Rectal smooth muscle tissue (tissue), 1 donor: ENCODE results near the gene EIF4E2.
"Not testable (repeated sequence)": the region's sequence is repeated elsewhere in the genome, so short reads cannot be mapped to it uniquely, and the experiment has no call there.

Experiments
- H3K27ac ChIP-seq: one replicate; pipeline ENCODE4 v1.7.0; 2013; ENCODE audit warnings: low read depth, low read length, inconsistent platforms
- H3K27me3 ChIP-seq: one replicate; pipeline ENCODE4 v1.7.0; 2013; ENCODE audit warnings: low read length; ENCODE audit not compliant: control insufficient read depth, insufficient read depth
- H3K36me3 ChIP-seq: one replicate; pipeline ENCODE4 v1.7.0; 2013; ENCODE audit warnings: low read length; ENCODE audit not compliant: control insufficient read depth, insufficient read depth
- H3K4me1 ChIP-seq: one replicate; pipeline ENCODE4 v1.7.0; 2013; ENCODE audit warnings: low read length; ENCODE audit not compliant: control insufficient read depth, insufficient read depth
- H3K4me3 ChIP-seq: one replicate; pipeline ENCODE4 v1.7.0; 2013; ENCODE audit warnings: low read length
- H3K9ac ChIP-seq: one replicate; pipeline ENCODE4 v1.7.0; 2013; ENCODE audit warnings: low read length

Gene EIF4E2

DNA sequence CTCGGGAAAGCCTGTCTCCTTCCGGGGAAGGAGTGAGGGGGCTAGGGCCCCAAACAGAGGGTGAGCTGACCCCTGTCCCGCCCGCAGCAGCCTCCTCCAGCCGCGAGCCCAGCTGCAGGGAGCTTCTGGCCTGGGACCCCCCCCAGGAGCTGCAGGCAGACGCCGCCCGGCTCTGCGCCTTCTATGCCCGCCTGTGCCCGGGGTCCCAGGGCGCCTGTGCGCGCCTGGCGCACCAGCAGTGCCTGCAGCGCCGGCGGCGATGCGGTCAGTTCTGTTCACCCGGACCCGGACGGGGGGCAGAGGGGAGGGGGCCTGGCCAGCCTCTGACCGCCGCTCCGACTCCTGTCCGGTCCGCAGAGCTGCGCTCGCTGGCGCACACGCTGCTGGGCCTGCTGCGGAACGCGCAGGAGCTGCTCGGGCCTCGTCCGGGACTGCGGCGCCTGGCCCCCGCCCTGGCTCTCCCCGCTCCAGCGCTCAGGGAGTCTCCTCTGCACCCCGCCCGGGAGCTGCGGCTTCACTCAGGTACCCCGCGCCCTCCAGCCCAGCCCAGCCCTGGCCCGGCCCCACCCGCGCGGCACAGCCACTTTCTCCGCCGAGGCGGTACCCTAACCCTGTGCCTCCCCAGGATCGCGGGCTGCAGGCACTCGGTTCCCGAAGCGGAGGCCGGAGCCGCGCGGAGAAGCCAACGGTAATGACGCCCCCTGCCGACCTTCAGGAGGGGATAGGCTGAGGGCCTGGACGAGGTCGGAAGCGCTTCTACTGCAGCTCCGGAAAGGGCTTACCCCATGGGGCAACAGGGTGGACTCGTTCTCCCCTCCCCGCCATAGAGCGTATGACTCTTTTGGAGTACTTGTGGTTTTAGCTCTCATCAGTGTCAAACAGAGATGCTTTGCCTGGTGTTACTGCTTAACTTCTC is 26.5 kb upstream of the EIF4E2 start:
- Histone ChIP-seq H3K36me3 (no peaks in the 10 kb centered on the region), H3K9ac (no peak overlapping the region), H3K4me3 (no peak overlapping the region), H3K27ac (no peak overlapping the region), H3K27me3 (peaks cover 32% of the 10 kb centered on the region), H3K4me1 (no peaks in the 10 kb centered on the region)

DNA sequence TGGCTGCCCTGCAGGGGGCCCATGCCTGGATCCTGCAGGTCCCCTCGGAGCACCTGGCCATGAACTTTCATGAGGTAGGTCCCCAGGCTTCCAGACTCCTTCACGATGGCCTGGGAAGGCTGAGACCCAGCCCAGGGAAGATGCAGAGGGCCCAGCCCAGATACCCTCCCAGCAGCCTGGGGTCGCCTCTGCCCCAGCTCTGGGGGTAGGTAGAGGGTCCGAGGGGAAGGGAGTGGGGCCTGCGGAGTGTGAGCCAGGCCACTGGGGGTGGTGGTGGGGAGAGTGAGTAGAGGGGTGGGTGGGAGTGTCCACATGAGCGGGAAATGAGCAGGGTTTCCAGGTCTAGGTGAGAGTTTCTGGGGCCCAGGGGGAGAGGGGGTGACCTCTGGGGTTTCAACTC is 25.7 kb upstream of the EIF4E2 start:
- H3K27me3 ChIP-seq: peaks cover 35% of the 10 kb centered on the region
- H3K36me3 ChIP-seq: no peaks in the 10 kb centered on the region
- no peak overlapping the region for H3K27ac ChIP-seq
- H3K9ac ChIP-seq: no peak overlapping the region
- H3K4me1 ChIP-seq: no peaks in the 10 kb centered on the region
- H3K4me3 ChIP-seq: no peak overlapping the region

DNA sequence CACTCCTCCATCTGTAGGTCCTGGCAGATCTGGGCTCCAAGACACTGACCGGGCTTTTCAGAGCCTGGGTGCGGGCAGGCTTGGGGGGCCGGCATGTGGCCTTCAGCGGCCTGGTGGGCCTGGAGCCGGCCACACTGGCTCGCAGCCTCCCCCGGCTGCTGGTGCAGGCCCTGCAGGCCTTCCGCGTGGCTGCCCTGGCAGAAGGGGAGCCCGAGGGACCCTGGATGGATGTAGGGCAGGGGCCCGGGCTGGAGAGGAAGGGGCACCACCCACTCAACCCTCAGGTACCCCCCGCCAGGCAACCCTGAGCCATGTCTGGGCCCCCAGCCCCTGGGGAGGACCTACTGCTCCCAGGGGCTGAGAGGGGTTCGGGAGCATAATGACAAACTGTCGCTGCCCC is 25.3 kb upstream of the EIF4E2 start:
- H3K4me3 ChIP-seq: no peak overlapping the region
- no peak overlapping the region for H3K27ac ChIP-seq
- no peaks in the 10 kb centered on the region for H3K4me1 ChIP-seq
- no peak overlapping the region for H3K9ac ChIP-seq
- peaks cover 35% of the 10 kb centered on the region for H3K27me3 ChIP-seq
- no peaks in the 10 kb centered on the region for H3K36me3 ChIP-seq

DNA sequence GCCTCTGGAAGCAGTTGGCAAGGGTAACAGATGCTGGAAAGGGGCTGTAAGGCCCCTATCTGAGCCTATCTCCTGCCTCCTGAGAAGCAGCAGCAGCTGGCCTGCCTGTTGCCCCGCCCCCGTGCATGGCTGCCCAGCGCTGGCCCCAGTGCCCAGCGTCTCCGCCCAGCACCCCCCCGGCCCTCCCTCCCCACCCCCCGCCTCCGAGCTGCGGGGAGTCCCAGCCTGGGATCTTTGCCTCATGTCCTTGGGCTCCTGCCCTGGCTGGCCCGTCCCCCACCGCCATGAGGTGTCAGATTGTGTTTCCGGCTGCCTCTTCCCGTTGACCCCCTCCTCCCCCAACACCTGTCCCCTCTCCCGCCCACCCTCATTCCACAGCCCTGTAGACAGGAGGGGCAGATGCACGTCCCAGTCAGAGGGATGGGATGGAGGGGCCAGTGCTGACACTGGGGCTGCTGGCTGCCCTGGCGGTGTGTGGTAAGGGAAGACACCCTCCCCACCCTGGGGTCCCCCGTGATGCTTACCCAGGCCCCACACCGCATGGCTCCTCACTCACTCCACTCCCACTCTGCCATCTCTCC is 24.6 kb upstream of the EIF4E2 start, which contains the start of gene CHRND:
CHRND (plus strand) TSS at position 370 of the 581 bp plus-strand sequence; CDS start at position 426, 56 bp downstream.
- H3K36me3 ChIP-seq: no peaks in the 10 kb centered on the region
- H3K27ac ChIP-seq: no peak within 1 kb of the TSS
- H3K27me3 ChIP-seq: peaks cover 35% of the 10 kb centered on the region
- no peaks in the 10 kb centered on the region for H3K4me1 ChIP-seq
- no peak within 1 kb of the TSS for H3K9ac ChIP-seq
- no peak within 1 kb of the TSS for H3K4me3 ChIP-seq

DNA sequence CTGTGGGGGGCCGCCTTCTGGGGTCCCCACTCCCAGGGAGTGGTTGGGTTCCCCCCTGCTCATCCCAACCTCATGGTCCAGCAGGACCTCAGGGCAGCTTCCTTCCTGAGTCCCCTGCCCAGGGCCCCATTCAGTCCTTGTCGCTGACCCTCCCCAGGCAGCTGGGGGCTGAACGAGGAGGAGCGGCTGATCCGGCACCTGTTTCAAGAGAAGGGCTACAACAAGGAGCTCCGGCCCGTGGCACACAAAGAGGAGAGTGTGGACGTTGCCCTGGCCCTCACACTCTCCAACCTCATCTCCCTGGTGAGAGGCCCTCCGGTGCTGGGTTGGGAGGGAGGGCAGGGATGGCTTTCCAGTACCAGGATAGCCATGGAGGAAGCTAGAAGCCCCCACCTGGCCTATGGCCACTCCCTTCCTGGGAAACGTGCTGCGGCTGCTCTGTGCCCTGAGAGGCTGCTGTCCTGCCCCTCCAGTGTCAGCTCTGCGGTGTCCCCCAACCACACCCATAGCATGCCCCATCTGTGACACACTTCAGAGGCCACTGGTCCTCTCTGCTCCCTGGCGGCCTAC is 24.0 kb upstream of the EIF4E2 start:
- no peak overlapping the region for H3K4me3 ChIP-seq
- peaks cover 32% of the 10 kb centered on the region for H3K27me3 ChIP-seq
- no peak overlapping the region for H3K9ac ChIP-seq

DNA sequence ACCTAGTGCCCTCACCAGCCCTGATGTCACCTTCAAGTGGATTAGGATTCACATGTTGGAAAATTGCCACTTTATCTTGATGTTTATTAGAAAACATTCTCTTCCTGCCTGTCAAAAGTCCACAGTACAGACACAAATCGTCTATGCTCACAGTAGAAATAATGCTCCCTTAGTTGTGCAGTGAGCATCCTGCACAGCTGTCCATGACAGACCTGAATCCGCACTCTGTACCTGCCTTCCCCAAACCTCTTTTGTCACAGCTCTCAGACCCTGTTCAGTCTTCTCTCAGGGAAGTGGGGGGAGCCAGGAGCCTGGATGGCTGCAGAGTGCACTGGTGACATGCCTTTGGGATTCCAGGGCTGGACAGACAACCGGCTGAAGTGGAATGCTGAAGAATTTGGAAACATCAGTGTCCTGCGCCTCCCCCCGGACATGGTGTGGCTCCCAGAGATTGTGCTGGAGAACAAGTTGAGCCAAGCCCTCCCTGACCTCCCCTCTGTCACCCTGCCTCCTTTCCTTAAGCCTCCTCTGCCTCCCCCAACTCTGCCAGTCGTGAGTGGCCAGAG is 22.5 kb upstream of the EIF4E2 start:
- Histone ChIP-seq H3K9ac (no peak overlapping the region), H3K4me3 (no peak overlapping the region), H3K36me3 (no peaks in the 10 kb centered on the region), H3K27me3 (peaks cover 22% of the 10 kb centered on the region), H3K27ac (no peak overlapping the region), H3K4me1 (no peaks in the 10 kb centered on the region)

More for the DNA sequence above, 24.0 kb upstream of the EIF4E2 start:
- H3K27ac ChIP-seq: no peak overlapping the region
- H3K4me1 ChIP-seq: no peaks in the 10 kb centered on the region
- H3K36me3 ChIP-seq: no peaks in the 10 kb centered on the region

DNA sequence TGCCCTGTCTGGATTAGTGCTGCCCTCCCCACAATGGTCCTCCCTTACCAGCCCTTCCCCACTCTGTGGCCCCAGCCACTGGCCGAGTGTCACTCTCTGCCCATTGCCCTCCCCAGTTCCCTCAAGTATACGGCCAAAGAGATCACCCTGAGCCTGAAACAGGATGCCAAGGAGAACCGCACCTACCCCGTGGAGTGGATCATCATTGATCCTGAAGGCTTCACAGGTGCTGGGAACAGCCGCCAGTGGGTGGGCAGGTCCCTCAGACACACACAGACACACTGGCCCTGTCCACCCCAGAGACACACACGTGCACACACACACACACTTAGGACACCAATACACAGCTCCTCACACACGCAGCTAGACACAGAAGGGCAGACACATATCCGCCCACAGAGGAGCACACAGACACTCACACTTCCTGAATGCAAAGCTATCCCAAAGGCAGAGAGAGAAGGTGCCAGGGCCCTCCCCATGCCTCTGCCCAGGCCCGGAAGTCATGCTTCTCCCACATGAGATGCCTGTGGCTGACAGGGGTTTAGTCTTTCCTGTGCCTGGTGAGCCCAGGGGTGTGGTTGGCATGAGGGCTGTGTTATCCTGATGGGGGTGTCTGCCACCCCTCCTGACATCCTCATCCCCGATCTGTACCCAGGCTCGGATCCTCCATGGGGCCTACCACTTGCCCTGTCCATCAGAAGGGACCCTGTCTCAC is 21.6 kb upstream of the EIF4E2 start:
- Histone ChIP-seq H3K27ac (no peak overlapping the region), H3K9ac (no peak overlapping the region), H3K36me3 (no peaks in the 10 kb centered on the region), H3K27me3 (peaks cover 13% of the 10 kb centered on the region), H3K4me3 (no peak overlapping the region), H3K4me1 (no peaks in the 10 kb centered on the region)

DNA sequence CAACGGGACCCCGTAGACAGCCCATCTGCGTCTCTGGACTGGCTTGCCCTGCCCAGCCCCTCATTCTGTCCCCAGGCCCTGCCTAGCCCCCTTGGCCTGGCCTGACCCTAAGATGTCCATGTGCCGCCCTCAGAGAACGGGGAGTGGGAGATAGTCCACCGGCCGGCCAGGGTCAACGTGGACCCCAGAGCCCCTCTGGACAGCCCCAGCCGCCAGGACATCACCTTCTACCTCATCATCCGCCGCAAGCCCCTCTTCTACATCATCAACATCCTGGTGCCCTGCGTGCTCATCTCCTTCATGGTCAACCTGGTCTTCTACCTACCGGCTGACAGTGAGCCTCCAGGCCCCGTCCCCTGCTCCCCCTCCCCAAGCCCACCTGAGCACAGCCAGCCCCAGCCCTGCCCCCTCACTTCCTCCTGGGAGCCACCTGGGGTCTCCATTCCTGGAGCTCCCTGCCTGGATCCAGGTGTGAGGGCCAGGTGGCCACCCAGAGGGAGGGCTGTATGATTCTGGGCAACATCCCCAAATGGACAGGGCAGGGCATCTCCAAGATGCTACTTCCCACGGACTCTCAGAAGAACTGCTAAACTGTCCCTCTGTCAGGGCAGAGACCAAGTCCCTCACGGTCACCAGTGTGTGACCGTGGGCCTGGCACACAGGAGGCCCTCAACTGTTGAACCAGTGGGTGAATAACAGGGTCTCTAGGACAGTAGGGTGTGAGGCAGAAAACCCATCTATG is 20.5 kb upstream of the EIF4E2 start:
- H3K36me3 ChIP-seq: no peaks in the 10 kb centered on the region
- H3K4me3 ChIP-seq: no peak overlapping the region
- H3K4me1 ChIP-seq: no peaks in the 10 kb centered on the region
- H3K27me3 ChIP-seq: peaks cover 5% of the 10 kb centered on the region
- H3K9ac ChIP-seq: no peak overlapping the region
- no peak overlapping the region for H3K27ac ChIP-seq

DNA sequence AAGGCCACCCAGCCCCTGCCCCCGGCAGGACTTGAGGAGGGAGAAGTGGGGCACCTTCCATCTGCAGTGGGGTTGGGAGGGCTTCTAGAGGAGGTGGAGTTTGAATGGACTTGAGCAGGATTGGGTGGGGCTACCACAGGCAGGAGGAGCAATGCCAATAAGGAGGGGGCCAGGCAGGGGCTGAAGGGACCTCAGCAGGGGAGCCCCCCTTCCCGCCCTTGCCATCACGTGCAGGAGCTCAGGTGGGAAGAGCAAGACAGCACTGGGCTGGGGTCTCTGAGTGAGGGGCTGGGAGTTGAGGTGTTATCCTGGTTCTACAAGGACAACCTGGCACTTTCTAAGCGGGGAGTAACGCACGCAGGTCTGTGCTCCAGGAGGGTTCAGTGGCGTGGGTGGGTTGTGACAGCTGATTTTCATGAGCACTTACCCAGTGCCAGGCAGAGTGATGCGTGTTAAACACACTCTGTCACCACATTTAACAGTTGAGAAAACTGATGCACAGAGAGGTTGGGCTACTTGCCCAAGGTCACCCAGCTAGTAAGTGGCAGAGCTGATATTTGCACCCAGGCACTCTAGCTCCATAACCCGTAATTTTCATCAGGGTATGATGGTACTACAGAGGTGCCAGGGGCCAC is 19.7 kb upstream of the EIF4E2 start:
- H3K9ac ChIP-seq: no peak overlapping the region
- H3K27me3 ChIP-seq: peaks cover 4% of the 10 kb centered on the region
- H3K4me3 ChIP-seq: no peak overlapping the region
- H3K27ac ChIP-seq: no peak overlapping the region
- no peaks in the 10 kb centered on the region for H3K4me1 ChIP-seq
- H3K36me3 ChIP-seq: no peaks in the 10 kb centered on the region

DNA sequence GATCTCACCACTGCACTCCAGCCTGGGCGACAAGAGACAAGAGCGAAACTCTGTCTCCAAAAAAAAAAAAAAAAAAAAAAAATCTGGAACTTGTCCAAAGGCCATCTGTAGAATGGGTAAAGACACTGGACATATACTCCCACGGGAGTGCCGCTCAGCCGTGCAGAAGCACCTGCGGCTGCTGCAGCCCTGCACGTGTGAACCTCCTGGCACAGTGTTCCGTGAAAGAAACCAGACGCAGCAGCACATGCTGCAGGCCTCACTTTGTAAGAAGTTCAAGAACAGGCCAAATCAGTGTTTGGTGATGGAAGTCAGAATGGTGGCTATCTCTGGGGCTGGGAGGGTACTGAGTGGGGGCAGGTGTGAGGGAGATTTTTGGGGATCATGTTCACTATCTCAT is 18.1 kb upstream of the EIF4E2 start:
- no peak overlapping the region for H3K9ac ChIP-seq
- H3K4me1 ChIP-seq: no peaks in the 10 kb centered on the region

DNA sequence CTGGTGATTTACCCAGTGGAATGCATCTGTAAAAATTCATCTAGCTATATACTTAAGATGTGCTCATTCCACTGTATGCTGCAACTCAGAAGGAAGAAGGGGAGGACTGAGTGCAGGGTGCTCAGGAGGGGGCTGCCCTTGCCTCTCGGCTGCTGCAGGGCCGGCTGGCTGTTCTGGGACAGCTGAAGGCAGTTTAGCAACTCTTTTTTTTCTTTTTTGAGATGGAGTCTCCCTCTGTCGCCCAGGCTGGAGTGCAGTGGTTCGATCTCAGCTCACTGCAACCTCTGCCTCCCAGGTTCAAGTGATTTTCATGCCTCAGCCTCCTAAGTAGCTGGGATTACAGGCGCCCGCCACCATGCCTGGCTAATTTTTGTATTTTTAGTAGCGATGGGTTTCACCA is 17.7 kb upstream of the EIF4E2 start:
- not testable (repeated sequence) for H3K27me3 ChIP-seq, H3K4me3 ChIP-seq, H3K27ac ChIP-seq, H3K36me3 ChIP-seq, H3K4me1 ChIP-seq, H3K9ac ChIP-seq

More for the DNA sequence above, 18.1 kb upstream of the EIF4E2 start:
- Histone ChIP-seq H3K27ac (no peak overlapping the region), H3K4me3 (no peak overlapping the region), H3K27me3 (peaks cover 4% of the 10 kb centered on the region), H3K36me3 (no peaks in the 10 kb centered on the region)
